ENCODE measurements around the gene BCAS3.
"Not testable (repeated sequence)": the region's sequence is repeated elsewhere in the genome, so short reads cannot be mapped to it uniquely, and the experiment has no call there.

The BCAS3 gene

DNA sequence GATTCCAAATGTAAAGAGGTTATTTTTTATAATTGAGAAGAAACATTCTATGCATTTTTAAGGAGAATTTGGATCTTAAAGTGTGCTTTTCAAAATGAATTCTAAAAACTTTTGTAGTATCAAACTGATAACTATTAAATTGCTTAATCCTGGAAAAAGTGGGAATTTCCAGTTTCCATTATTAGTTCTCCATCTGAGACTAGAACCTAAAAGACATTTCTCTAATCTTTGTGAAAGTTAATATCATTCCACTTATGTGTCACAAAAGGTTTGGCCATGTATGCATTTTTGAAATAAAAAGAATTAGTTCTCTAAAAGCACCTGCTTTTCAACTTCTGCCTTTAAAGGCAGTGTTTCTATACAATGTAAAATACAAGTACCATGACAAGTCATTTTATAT is 155.0 kb downstream of the BCAS3 start:
- H3K36me3 ChIP-seq (ENCODE audit: insufficient read depth, low read length): no peaks in the 10 kb centered on the region
- H2AFZ ChIP-seq (ENCODE audit: low read depth, low read length): no peak overlapping the region
- no peak overlapping the region for H3K4me3 ChIP-seq (ENCODE audit: low read length)
- H3K27me3 ChIP-seq (ENCODE audit: insufficient read depth, low read length): no peaks in the 10 kb centered on the region
- H3K9me3 ChIP-seq (ENCODE audit: low read length): no peaks in the 10 kb centered on the region
- H3K4me1 ChIP-seq (ENCODE audit: insufficient read depth, low read length): peaks cover 6% of the 10 kb centered on the region

- Histone ChIP-seq H3K27me3 (ENCODE audit: insufficient read depth, low read length) (no peaks in the 10 kb centered on the region), H3K36me3 (ENCODE audit: insufficient read depth, low read length) (no peaks in the 10 kb centered on the region), H2AFZ (ENCODE audit: low read depth, low read length) (no peak overlapping the region), H3K9me3 (ENCODE audit: low read length) (no peaks in the 10 kb centered on the region), H3K4me3 (ENCODE audit: low read length) (no peak overlapping the region), H3K4me1 (ENCODE audit: insufficient read depth, low read length) (no peaks in the 10 kb centered on the region)
Observed at GRCh38 chr17:60840456-60840855, 162.8 kb downstream of the BCAS3 start.

DNA sequence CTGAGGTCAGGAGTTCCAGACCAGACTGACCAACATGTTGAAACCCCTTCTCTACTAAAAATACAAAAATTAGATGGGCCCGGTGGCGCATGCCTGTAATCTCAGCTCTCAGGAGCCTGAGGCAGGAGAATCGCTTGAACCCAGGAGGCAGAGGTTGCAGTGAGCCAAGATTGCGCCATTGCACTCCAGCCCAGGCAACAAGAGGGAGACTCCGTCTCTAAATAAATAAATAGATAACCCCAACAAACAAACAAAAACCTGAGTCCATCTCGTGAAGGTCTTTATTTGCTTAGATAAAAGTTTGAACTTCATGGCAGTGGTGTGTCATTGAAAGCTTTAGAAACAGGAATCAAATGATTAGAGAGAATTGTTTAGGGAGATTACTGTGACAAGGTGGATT is 167.4 kb downstream of the BCAS3 start:
- H3K27me3 ChIP-seq (ENCODE audit: insufficient read depth, low read length): no peaks in the 10 kb centered on the region
- no peaks in the 10 kb centered on the region for H3K9me3 ChIP-seq (ENCODE audit: low read length)

DNA sequence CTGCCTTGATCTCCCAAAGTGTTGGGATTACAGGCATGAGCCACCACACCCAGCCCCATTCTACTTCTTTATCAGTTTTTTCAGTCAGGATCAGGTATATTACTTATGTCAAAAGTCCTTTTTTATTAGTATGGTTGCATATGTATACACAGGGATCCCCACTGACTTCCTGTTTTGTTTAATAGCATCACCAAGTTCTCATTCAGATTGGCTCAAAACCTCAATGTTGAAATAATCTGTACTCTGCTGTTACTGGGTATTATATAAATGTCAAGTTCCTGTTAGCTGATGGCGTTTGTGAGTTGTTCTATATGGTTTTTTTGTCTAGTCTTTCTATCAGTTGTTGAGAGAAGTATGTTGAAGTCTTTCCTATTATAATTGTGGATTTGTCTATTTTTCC is 168.5 kb downstream of the BCAS3 start:
- H3K27me3 ChIP-seq (ENCODE audit: insufficient read depth, low read length): no peaks in the 10 kb centered on the region
- no peaks in the 10 kb centered on the region for H3K36me3 ChIP-seq (ENCODE audit: insufficient read depth, low read length)
- H2AFZ ChIP-seq (ENCODE audit: low read depth, low read length): no peak overlapping the region
- no peaks in the 10 kb centered on the region for H3K4me1 ChIP-seq (ENCODE audit: insufficient read depth, low read length)
- no peak overlapping the region for H3K4me3 ChIP-seq (ENCODE audit: low read length)
- H3K9me3 ChIP-seq (ENCODE audit: low read length): no peaks in the 10 kb centered on the region

More for the DNA sequence above, 167.4 kb downstream of the BCAS3 start:
- Histone ChIP-seq H2AFZ (ENCODE audit: low read depth, low read length) (no peak overlapping the region), H3K4me1 (ENCODE audit: insufficient read depth, low read length) (no peaks in the 10 kb centered on the region), H3K4me3 (ENCODE audit: low read length) (no peak overlapping the region), H3K36me3 (ENCODE audit: insufficient read depth, low read length) (no peaks in the 10 kb centered on the region)

DNA sequence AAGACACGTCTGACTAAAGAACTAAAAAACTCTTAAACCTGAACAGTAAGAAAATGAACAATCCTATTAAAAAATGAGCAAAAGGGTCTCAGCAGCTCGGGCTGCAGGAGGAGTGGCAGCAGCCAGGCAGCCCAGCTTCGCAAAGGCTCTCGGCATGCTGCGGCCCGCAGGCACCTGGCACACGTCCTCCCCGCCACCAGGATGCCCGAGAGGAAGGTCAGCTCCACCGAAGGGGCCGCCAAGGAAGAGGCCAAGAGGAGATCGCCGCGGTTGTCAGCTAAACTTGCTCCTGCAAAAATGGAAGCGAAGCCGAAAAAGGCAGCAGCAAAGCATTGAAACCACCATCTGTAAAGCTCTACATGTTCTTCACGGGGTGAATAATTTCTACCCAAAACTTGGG is 173.5 kb downstream of the BCAS3 start:
- Histone ChIP-seq H2AFZ (ENCODE audit: low read depth, low read length) (no peak overlapping the region), H3K9me3 (ENCODE audit: low read length) (peaks cover 3% of the 10 kb centered on the region), H3K36me3 (ENCODE audit: insufficient read depth, low read length) (no peaks in the 10 kb centered on the region), H3K4me3 (ENCODE audit: low read length) (no peak overlapping the region), H3K27me3 (ENCODE audit: insufficient read depth, low read length) (no peaks in the 10 kb centered on the region), H3K4me1 (ENCODE audit: insufficient read depth, low read length) (no peaks in the 10 kb centered on the region)

GRCh38 chr17:60857556-60858080 is 180.0 kb downstream of the BCAS3 start:
- Histone ChIP-seq H2AFZ (ENCODE audit: low read depth, low read length) (peak overlapping the region; percentile 43), H3K36me3 (ENCODE audit: insufficient read depth, low read length) (no peaks in the 10 kb centered on the region), H3K4me3 (ENCODE audit: low read length) (no peak overlapping the region), H3K9me3 (ENCODE audit: low read length) (peaks cover 3% of the 10 kb centered on the region), H3K4me1 (ENCODE audit: insufficient read depth, low read length) (peaks cover 11% of the 10 kb centered on the region), H3K27me3 (ENCODE audit: insufficient read depth, low read length) (no peaks in the 10 kb centered on the region)

GRCh38 chr17:60862482-60862881 is 184.8 kb downstream of the BCAS3 start:
- Histone ChIP-seq H3K4me3 (ENCODE audit: low read length) (no peak overlapping the region), H3K4me1 (ENCODE audit: insufficient read depth, low read length) (peaks cover 8% of the 10 kb centered on the region), H3K36me3 (ENCODE audit: insufficient read depth, low read length) (no peaks in the 10 kb centered on the region), H3K9me3 (ENCODE audit: low read length) (no peaks in the 10 kb centered on the region), H3K27me3 (ENCODE audit: insufficient read depth, low read length) (no peaks in the 10 kb centered on the region), H2AFZ (ENCODE audit: low read depth, low read length) (no peak overlapping the region)

DNA sequence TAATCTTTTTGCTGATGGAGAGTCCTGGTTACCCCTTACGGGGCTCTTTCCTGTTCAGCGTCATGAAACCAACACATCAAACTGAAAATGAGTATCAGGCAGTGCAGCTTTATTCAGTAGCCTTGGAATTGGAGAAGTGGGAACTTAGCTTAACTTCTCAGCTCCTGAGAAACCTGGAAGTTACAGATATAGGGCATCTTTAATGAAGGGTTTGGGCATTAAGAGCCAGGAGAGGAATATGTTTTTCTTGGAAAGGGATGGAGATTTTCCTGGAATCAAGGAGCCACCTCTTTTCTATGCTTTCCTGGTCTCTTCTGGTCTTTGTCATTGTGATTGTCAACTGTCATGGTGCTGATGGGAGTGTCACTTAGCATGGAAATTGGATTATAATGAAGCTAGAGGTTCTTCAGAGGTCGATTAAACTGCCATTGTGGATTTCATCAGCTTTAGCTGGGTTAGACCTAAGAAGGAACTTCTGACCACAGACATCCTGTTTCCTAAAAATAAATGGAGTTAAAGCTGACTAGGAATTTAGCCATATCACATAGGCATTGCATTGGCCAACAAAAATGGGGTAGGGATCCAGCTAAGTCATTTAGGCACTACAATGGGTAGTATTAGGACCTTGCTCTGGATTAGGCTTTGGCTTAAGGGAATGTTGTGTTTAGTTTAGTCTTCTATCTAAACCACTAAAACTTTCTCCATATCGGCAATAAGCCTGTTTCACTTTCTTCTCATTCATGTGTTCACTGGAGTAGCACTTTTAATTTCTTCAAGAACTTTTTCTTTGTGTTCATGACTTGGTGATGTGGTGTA is 186.4 kb downstream of the BCAS3 start:
- H3K4me1 ChIP-seq (ENCODE audit: insufficient read depth, low read length): no peaks in the 10 kb centered on the region
- no peaks in the 10 kb centered on the region for H3K27me3 ChIP-seq (ENCODE audit: insufficient read depth, low read length)
- H3K9me3 ChIP-seq (ENCODE audit: low read length): no peaks in the 10 kb centered on the region
- no peak overlapping the region for H3K4me3 ChIP-seq (ENCODE audit: low read length)
- no peaks in the 10 kb centered on the region for H3K36me3 ChIP-seq (ENCODE audit: insufficient read depth, low read length)
- no peak overlapping the region for H2AFZ ChIP-seq (ENCODE audit: low read depth, low read length)

GRCh38 chr17:60864708-60865005 is 187.0 kb downstream of the BCAS3 start:
- Histone ChIP-seq H3K9me3 (ENCODE audit: low read length) (no peaks in the 10 kb centered on the region), H3K36me3 (ENCODE audit: insufficient read depth, low read length) (no peaks in the 10 kb centered on the region), H3K27me3 (ENCODE audit: insufficient read depth, low read length) (no peaks in the 10 kb centered on the region), H3K4me1 (ENCODE audit: insufficient read depth, low read length) (no peaks in the 10 kb centered on the region), H2AFZ (ENCODE audit: low read depth, low read length) (no peak overlapping the region), H3K4me3 (ENCODE audit: low read length) (no peak overlapping the region)

- H3K9me3 ChIP-seq (ENCODE audit: low read length): no peaks in the 10 kb centered on the region
- no peaks in the 10 kb centered on the region for H3K4me1 ChIP-seq (ENCODE audit: insufficient read depth, low read length)
- H2AFZ ChIP-seq (ENCODE audit: low read depth, low read length): no peak overlapping the region
- H3K27me3 ChIP-seq (ENCODE audit: insufficient read depth, low read length): no peaks in the 10 kb centered on the region
- no peak overlapping the region for H3K4me3 ChIP-seq (ENCODE audit: low read length)
- no peaks in the 10 kb centered on the region for H3K36me3 ChIP-seq (ENCODE audit: insufficient read depth, low read length)
Observed at GRCh38 chr17:60874772-60875171, 197.1 kb downstream of the BCAS3 start.

DNA sequence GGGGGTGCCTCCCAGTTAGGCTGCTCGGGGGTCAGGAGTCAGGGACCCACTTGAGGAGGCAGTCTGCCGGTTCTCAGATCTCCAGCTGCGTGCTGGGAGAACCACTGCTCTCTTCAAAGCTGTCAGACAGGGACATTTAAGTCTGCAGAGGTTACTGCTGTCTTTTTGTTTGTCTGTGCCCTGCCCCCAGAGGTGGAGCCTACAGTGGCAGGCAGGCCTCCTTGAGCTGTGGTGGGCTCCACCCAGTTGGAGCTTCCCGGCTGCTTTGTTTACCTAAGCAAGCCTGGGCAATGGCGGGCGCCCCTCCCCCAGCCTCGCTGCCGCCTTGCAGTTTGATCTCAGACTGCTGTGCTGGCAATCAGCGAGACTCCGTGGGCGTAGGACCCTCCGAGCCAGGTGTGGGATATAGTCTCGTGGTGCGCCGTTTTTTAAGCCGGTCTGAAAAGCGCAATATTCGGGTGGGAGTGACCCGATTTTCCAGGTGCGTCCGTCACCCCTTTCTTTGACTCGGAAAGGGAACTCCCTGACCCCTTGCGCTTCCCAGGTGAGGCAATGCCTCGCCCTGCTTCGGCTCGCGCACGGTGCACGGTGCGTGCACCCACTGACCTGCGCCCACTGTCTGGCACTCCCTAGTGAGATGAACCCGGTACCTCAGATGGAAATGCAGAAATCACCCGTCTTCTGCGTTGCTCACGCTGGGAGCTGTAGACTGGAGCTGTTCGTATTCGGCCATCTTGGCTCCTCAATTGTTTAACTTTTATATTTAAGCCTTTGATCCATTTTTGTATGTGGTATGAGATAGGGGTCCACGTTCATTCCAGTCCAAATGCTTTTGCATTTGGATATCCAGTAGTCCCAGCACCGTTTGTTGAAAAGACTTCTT is 209.3 kb downstream of the BCAS3 start:
- not testable (repeated sequence) for H3K4me1 ChIP-seq (ENCODE audit: insufficient read depth, low read length); H2AFZ ChIP-seq (ENCODE audit: low read depth, low read length); H3K27me3 ChIP-seq (ENCODE audit: insufficient read depth, low read length); H3K9me3 ChIP-seq (ENCODE audit: low read length); H3K36me3 ChIP-seq (ENCODE audit: insufficient read depth, low read length)
- peak overlapping the region; percentile 50 for H3K4me3 ChIP-seq (ENCODE audit: low read length)

GRCh38 chr17:60887614-60888028 is 210.0 kb downstream of the BCAS3 start:
- H2AFZ ChIP-seq (ENCODE audit: low read depth, low read length): no peak overlapping the region
- H3K9me3 ChIP-seq (ENCODE audit: low read length): no peaks in the 10 kb centered on the region
- no peaks in the 10 kb centered on the region for H3K27me3 ChIP-seq (ENCODE audit: insufficient read depth, low read length)
- no peaks in the 10 kb centered on the region for H3K36me3 ChIP-seq (ENCODE audit: insufficient read depth, low read length)
- no peaks in the 10 kb centered on the region for H3K4me1 ChIP-seq (ENCODE audit: insufficient read depth, low read length)
- peak overlapping the region; percentile 50 for H3K4me3 ChIP-seq (ENCODE audit: low read length)

Data from neuron (in vitro differentiated cells).